Endothelial cell of umbilical vein (primary cell): ENCODE data around the gene DUOX2.

ENCODE experiments used
- POLR2A ChIP-seq: IDR thresholded peaks from 2 replicates; pipeline ENCODE4 v1.6.1; 2012; ENCODE audit warnings: low read depth, mild to moderate bottlenecking, control low read depth, low read length
- TF ChIP-seq, protein P1 (sequence below), 2 donors: IDR thresholded peaks; 1 replicate in 1 of 2; 2 replicates in 1 of 2; pipeline ENCODE4 v1.5.1; 2011; ENCODE audit warnings: low read length in 2 of 2, mild to moderate bottlenecking in 2 of 2, moderate library complexity in 2 of 2, control low read depth in 1 of 2, inconsistent platforms in 1 of 2, low read depth in 1 of 2; ENCODE audit not compliant: insufficient read depth in 1 of 2; ENCODE audit errors: extremely low read depth in 1 of 2

DNA sequence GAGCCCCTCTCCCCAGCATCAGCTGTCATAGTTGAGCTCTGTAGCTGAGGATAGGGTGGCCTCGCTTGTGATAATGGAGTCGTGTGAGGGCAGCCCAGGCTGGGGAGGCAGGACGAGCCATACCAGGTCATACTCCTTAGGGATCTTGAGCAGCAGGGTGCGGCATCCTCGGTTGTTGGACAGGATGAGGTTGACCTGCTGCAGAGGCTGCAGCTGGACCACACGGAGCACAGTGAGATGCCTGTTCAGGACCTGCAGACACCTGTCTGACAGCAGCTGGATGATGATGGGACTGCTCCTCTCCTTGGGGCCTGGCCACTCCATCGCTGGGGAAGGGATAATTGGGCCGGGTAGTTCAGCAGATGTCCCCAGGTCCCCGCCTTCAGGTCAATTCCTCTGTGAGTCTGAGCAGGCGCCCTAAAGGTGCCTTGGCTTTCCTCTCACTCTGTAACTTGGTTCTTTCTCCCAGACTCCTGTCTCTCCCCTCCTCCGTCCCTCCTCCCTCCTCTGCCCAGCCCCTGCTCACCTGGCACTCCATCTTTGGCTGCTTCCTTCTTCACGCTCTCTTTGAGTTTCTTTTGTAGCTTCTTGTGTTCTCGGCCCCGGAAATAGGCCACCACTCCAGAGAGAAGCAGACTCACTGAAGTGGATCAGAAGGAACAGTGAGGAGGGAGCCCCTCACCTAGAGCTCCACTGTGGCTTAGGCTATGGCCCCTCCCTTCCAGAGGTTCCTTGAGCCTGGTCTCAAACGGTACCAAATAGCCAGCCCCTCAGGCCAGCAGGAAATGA is 7.8 kb downstream of the DUOX2 start:
- no peak for TF ChIP-seq POLR2A
- TF ChIP-seq, protein P1, sequence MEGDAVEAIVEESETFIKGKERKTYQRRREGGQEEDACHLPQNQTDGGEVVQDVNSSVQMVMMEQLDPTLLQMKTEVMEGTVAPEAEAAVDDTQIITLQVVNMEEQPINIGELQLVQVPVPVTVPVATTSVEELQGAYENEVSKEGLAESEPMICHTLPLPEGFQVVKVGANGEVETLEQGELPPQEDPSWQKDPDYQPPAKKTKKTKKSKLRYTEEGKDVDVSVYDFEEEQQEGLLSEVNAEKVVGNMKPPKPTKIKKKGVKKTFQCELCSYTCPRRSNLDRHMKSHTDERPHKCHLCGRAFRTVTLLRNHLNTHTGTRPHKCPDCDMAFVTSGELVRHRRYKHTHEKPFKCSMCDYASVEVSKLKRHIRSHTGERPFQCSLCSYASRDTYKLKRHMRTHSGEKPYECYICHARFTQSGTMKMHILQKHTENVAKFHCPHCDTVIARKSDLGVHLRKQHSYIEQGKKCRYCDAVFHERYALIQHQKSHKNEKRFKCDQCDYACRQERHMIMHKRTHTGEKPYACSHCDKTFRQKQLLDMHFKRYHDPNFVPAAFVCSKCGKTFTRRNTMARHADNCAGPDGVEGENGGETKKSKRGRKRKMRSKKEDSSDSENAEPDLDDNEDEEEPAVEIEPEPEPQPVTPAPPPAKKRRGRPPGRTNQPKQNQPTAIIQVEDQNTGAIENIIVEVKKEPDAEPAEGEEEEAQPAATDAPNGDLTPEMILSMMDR (IDR thresholded peaks at IDR 0.05; ENCODE audit: extremely low read depth in 1 of 2, insufficient read depth in 1 of 2, low read depth in 1 of 2, low read length in 2 of 2), result no peak
